HCT116 (cell line): ENCODE results near the gene SMIM35. TPM values are rescaled to one million over a fixed set of nuclear protein-coding genes. Genes with fewer than 3 reads are reported as not detected.

Experiments used
- ATAC-seq: fragments of 200-7000 bp; cut with Tn5 transposase; 2 replicates; pipeline ENCODE4 v1.9.1; 2020; ENCODE audit warnings: mild to moderate bottlenecking, moderate library complexity
- BruUV-seq: library from RNA; stranded (reverse); fragments of 400-500 nt; replicated peaks from 2 replicates; lab custom pipeline; 2021; lab: Mats Ljungman, UMichigan
- CTCF ChIA-PET: fragments of 300-600 bp; sonication (Branson Sonifier 250); formaldehyde crosslinking; loops from one replicate; lab custom pipeline; 2021; ENCODE audit warnings: antibody characterized with exemption; lab: Charles Lee
- POLR2A ChIA-PET: fragments of 300-600, 350-600 bp; sonication (Branson Sonifier 250); formaldehyde crosslinking; loops from one replicate; lab custom pipeline; 2021; ENCODE audit warnings: antibody characterized with exemption; lab: Charles Lee
- RAD21 ChIA-PET, 2 experiments: fragments of 300-600 bp; sonication (Branson Sonifier 250); formaldehyde crosslinking; loops; one replicate each; lab custom pipeline; 2023; ENCODE audit warnings: low total read pairs in 2 of 2; ENCODE audit not compliant: uncharacterized antibody in 2 of 2, unreplicated experiment in 2 of 2, low non-redundant PET in 1 of 2; lab: Charles Lee
- DNase-seq: peaks from one replicate; pipeline ENCODE4 v3.0.0-alpha.2; 2010; ENCODE audit warnings: low read depth, low spot score
- H2AFZ ChIP-seq: fragments of 200-600 bp; shearing (Covaris generic), sonication (generic); 2 replicates; pipeline ENCODE4 v1.6.1; 2017; ENCODE audit warnings: low read depth, mixed run types, mixed read lengths, antibody characterized with exemption, low read length; ENCODE audit not compliant: poor library complexity, severe bottlenecking
- H3K27ac ChIP-seq: 2 replicates; pipeline ENCODE4 v1.5.1; 2012; ENCODE audit warnings: low read depth, low read length
- H3K27me3 ChIP-seq: fragments of 200-600 bp; sonication (generic); 2 replicates; pipeline ENCODE4 v1.6.1; 2016; ENCODE audit warnings: mixed run types, low read length, mixed read lengths; ENCODE audit not compliant: insufficient read depth
- H3K36me3 ChIP-seq, 2 experiments: fragments of 200-500 bp in 1 of 2; fragments of 200-600 bp in 1 of 2; sonication (Bioruptor generic) in 1 of 2; sonication (generic) in 1 of 2; 2 replicates each; pipeline versions ENCODE4 v1.5.1 to v1.6.1; 2014 to 2016; ENCODE audit warnings: low read length in 2 of 2, inconsistent platforms in 1 of 2, mixed read lengths in 1 of 2, mixed run types in 1 of 2; ENCODE audit not compliant: insufficient read depth in 2 of 2, control insufficient read depth in 1 of 2
- H3K4me1 ChIP-seq, 2 experiments: fragments of 200-600 bp in 1 of 2; sonication (generic) in 1 of 2; 2 replicates each; pipeline versions ENCODE4 v1.5.1 to v1.6.1; 2012 to 2017; ENCODE audit warnings: low read length in 2 of 2, inconsistent platforms in 1 of 2, mild to moderate bottlenecking in 1 of 2, mixed read lengths in 1 of 2, mixed run types in 1 of 2, moderate library complexity in 1 of 2; ENCODE audit not compliant: insufficient read depth in 2 of 2, control insufficient read depth in 1 of 2
- H3K4me2 ChIP-seq: fragments of 200-600 bp; sonication (generic); 2 replicates; pipeline ENCODE4 v1.6.1; 2017; ENCODE audit warnings: mixed run types, low read length, mixed read lengths
- H3K4me3 ChIP-seq, 2 experiments: fragments of 200-600 bp in 1 of 2; sonication (generic) in 1 of 2; replicated peaks in 1 of 2; 2 replicates each; pipeline ENCODE4 v1.5.1; 2011 to 2016; ENCODE audit warnings: low read length in 2 of 2, control low read depth in 1 of 2, low read depth in 1 of 2, mild to moderate bottlenecking in 1 of 2, mixed read lengths in 1 of 2, mixed run types in 1 of 2
- H3K79me2 ChIP-seq: fragments of 200-600 bp; sonication (generic); 2 replicates; pipeline ENCODE4 v1.6.1; 2017; ENCODE audit warnings: mild to moderate bottlenecking, mixed run types, low read length, moderate library complexity, mixed read lengths; ENCODE audit not compliant: insufficient read depth
- H3K9ac ChIP-seq: fragments of 200-600 bp; sonication (generic); 2 replicates; pipeline ENCODE4 v1.6.1; 2016; ENCODE audit warnings: low read length, mixed read lengths
- H3K9me2 ChIP-seq: fragments of 200-600 bp; sonication (generic), shearing (Covaris generic); 2 replicates; pipeline ENCODE4 v1.6.1; 2017; ENCODE audit warnings: mixed run types, mild to moderate bottlenecking, moderate library complexity; ENCODE audit not compliant: insufficient read depth
- H3K9me3 ChIP-seq, 2 experiments: fragments of 200-500 bp in 1 of 2; fragments of 200-600 bp in 1 of 2; sonication (Bioruptor generic) in 1 of 2; sonication (generic) in 1 of 2; 2 replicates each; pipeline ENCODE4 v1.6.1; 2014 to 2017; ENCODE audit warnings: low read length in 2 of 2, mixed read lengths in 2 of 2, inconsistent platforms in 1 of 2, low read depth in 1 of 2, mild to moderate bottlenecking in 1 of 2, mixed run types in 1 of 2, moderate library complexity in 1 of 2; ENCODE audit not compliant: control insufficient read depth in 1 of 2, insufficient read depth in 1 of 2
- H4K20me1 ChIP-seq: fragments of 200-600 bp; sonication (generic), shearing (Covaris generic); 2 replicates; pipeline ENCODE4 v1.6.1; 2017; ENCODE audit warnings: mixed run types, mild to moderate bottlenecking, moderate library complexity; ENCODE audit not compliant: insufficient read depth
- EZH2phosphoT487 ChIP-seq: fragments of 200-600 bp; IDR thresholded peaks from 2 replicates; pipeline ENCODE4 v1.6.1; 2018; ENCODE audit warnings: antibody characterized with exemption, borderline replicate concordance
- MAX ChIP-seq: IDR thresholded peaks from 2 replicates; pipeline ENCODE4 v1.6.1; 2012
- POLR2A ChIP-seq: IDR thresholded peaks from 2 replicates; pipeline ENCODE4 v1.7.0; 2011; ENCODE audit warnings: borderline replicate concordance; ENCODE audit not compliant: insufficient read depth, insufficient read length; ENCODE audit errors: extremely low read depth
- POLR2AphosphoS5 ChIP-seq: IDR thresholded peaks from 2 replicates; pipeline ENCODE4 v1.6.1; 2011; ENCODE audit warnings: mild to moderate bottlenecking, low read depth, low read length, moderate library complexity
- SIN3A ChIP-seq: IDR thresholded peaks from 2 replicates; pipeline ENCODE4 v1.6.1; 2012; ENCODE audit warnings: low read depth
- SP1 ChIP-seq: IDR thresholded peaks from 2 replicates; pipeline ENCODE4 v1.6.1; 2012; ENCODE audit warnings: low read depth
- SRF ChIP-seq: IDR thresholded peaks from 2 replicates; pipeline ENCODE4 v1.6.1; 2012; ENCODE audit warnings: low read depth
- ZBTB33 ChIP-seq: IDR thresholded peaks from 2 replicates; pipeline ENCODE4 v1.6.1; 2011; ENCODE audit warnings: mild to moderate bottlenecking, low read length, moderate library complexity; ENCODE audit not compliant: insufficient replicate concordance; ENCODE audit errors: extremely low read depth
- ZFX ChIP-seq: fragments of 450-650 bp; IDR thresholded peaks from 2 replicates; pipeline ENCODE4 v1.6.1; 2017
- ZNF274 ChIP-seq: fragments of 200-500 bp; sonication (Bioruptor generic); IDR thresholded peaks from 2 replicates; pipeline ENCODE4 v1.6.1; 2014; ENCODE audit warnings: mild to moderate bottlenecking, low read depth, low read length, inconsistent platforms
- intact Hi-C: fragments of 100-400 bp; cut with micrococcal nuclease; formaldehyde crosslinking; loops from 2 replicates; pipeline ENCODE4 v1.10.0; 2022
- total RNA-seq: library from RNA; stranded (reverse); gene quantifications from one replicate; pipeline ENCODE4 v1.2.1, GENCODE V29; 2021; ENCODE audit not compliant: unreplicated experiment

SMIM35 gene
- total RNA-seq, 1 experiment from 2014 or later = not detected

DNA sequence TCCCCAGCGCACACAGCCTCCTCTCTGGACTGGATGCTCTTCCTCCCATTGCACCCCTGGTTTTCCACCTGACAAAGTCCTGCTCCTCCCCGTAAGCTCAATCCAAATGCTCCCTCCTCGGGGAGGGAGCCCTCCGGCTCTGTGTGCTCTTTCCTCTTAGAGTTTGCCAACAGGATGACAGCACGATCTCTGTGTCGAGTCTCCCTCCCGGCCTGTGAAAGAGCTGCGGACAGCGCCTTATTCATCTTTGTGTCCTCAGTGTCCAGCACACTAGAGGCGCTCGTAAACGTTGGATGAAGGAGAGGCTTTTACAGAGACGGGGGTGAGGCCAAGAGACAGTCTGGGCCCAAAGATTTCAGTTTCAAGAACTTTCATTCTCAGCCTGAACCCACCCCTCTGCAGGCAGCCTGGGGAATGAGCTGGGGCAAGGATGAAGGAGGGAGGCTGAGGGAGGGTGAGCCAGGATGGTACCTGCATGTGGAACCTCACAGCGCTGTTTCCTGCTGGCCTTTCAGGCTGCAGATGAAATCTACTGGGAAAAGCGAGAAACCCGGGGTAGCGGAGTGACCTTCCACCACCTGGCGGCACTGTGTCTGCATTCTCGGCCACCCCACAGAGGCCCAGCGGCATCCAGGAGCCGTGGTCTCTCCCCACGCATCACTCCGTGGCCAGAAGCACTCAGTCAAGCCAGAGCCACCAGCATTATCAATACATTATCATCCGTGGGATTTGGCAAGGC lies 18.4 kb downstream of the SMIM35 start:
- BruUV-seq = no TSS peak
- H3K9me3 ChIP-seq = no peaks in the 10 kb centered on the region
- no peak overlapping the region for H3K4me3 ChIP-seq
- H3K27ac ChIP-seq = no peak overlapping the region
- H2AFZ ChIP-seq = no peak overlapping the region
- DNase-seq (no peak), ATAC-seq (0 out of 2 replicates have a peak, but pooled peaks have one; percentile 32)
- no peaks in the 10 kb centered on the region for H3K9me2 ChIP-seq
- H3K4me1 ChIP-seq = no peaks in the 10 kb centered on the region
- ChIA-PET RAD21 (no interaction called here), POLR2A (no interaction called here), CTCF (no interaction called here)
- no peaks in the 10 kb centered on the region for H3K79me2 ChIP-seq
- H4K20me1 ChIP-seq = no peaks in the 10 kb centered on the region
- no peaks in the 10 kb centered on the region for H3K27me3 ChIP-seq
- no peak overlapping the region for H3K4me2 ChIP-seq
- no peak overlapping the region for H3K9ac ChIP-seq
- no peaks in the 10 kb centered on the region for H3K36me3 ChIP-seq
- intact Hi-C loops = no loop called here
- no peak for TF ChIP-seq SP1
- no peak for TF ChIP-seq POLR2AphosphoS5
- TF ChIP-seq EZH2phosphoT487 = no peak
- TF ChIP-seq ZFX = no peak
- no peak for TF ChIP-seq SIN3A
- TF ChIP-seq POLR2A = no peak
- TF ChIP-seq MAX = no peak

- ATAC-seq = no peak
- Histone ChIP-seq H3K9ac (no peak overlapping the region), H3K4me1 (no peaks in the 10 kb centered on the region), H3K4me2 (no peak overlapping the region), H3K9me3 (no peaks in the 10 kb centered on the region), H4K20me1 (no peaks in the 10 kb centered on the region), H3K4me3 (no peak overlapping the region), H3K9me2 (no peaks in the 10 kb centered on the region), H3K36me3 (no peaks in the 10 kb centered on the region), H3K27ac (no peak overlapping the region), H2AFZ (no peak overlapping the region), H3K79me2 (no peaks in the 10 kb centered on the region), H3K27me3 (no peaks in the 10 kb centered on the region)
- intact Hi-C loops = no loop called here
- ChIA-PET CTCF (no interaction called here), POLR2A (no interaction called here), RAD21 (no interaction called here)
- no TSS peak for BruUV-seq
- no peak for DNase-seq
- no peak for TF ChIP-seq ZBTB33
- TF ChIP-seq SRF = no peak
- no peak for TF ChIP-seq ZNF274
- TF ChIP-seq SP1 = no peak
These were observed 19.8 kb downstream of the SMIM35 start for GRCh38 chr11:118067006-118067405.
